Measurements from ENCODE around the gene CPNE4. TPM values are rescaled to one million over a fixed set of nuclear protein-coding genes. Genes with fewer than 3 reads are reported as not detected.

CPNE4 gene
- total RNA-seq, 4 donors from 2014 or later, result not detected

DNA sequence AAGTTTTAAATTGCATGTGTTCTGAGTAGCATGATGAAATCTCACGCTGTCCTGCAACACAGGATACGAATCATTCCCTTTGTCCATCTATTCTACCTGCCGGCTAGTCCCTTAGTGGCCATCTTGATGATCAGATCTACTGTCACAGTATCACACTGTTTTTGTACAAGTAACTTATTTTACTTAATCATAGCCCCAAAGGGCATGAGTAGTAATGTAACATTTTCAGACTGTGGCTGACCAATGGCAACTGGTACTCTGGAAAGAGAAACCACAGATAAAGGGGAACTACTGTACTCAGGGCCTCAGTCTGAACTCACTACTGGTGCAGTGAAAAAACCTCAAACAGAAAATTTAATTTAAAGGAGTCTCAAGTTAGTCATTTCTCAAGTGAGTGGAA, 404.7 kb downstream of the CPNE4 start:
- Histone ChIP-seq H3K36me3 (no peaks in the 10 kb centered on the region), H3K4me1 (no peaks in the 10 kb centered on the region), H3K4me3 (no peak overlapping the region), H3K27ac (no peak overlapping the region), H3K9me3 (no peaks in the 10 kb centered on the region), H3K27me3 (no peaks in the 10 kb centered on the region)
- TF ChIP-seq POLR2A (IDR thresholded peaks at IDR 0.05) (no peak), CTCF (IDR thresholded peaks at IDR 0.05 in 4 of 5, conservative IDR thresholded peaks at IDR 0.05 in 1 of 5) (no peak)
- ATAC-seq (no peak), DNase-seq (no peak)
- intact Hi-C loops (cut with DNase I; ENCODE audit: low total_unique reads) (no loop called here), in situ Hi-C loops (cut with MboI; ENCODE audit: low sequenced_read_pairs in 4 of 4) (no loop called here)

DNA sequence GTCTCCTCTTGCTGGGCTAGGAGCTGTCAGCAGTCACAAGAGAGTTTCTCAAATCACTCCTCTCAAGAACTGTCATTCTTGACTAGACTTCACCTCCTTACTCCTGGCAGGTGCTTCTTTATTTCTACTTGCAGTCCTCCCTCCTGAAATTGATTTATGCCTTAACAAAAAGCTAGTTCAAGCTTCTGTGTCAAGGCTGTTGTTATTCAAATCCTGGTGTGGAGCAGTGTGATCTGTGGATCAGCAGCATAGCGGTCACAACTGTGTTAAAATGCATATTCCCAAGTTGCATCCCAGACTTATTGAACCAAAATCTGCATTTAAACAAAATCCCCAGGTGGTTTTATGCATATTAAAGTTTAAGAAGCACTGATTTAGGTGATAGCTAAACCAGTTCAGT, 411.4 kb downstream of the CPNE4 start:
- H3K9me3 ChIP-seq, result no peaks in the 10 kb centered on the region
- TF ChIP-seq POLR2A (IDR thresholded peaks at IDR 0.05) (no peak), CTCF (IDR thresholded peaks at IDR 0.05 in 4 of 5, conservative IDR thresholded peaks at IDR 0.05 in 1 of 5) (no peak)
- H3K27ac ChIP-seq, result no peak overlapping the region
- intact Hi-C loops (cut with DNase I; ENCODE audit: low total_unique reads), result no loop called here
- no peak for DNase-seq
- H3K36me3 ChIP-seq, result no peaks in the 10 kb centered on the region
- no peak overlapping the region for H3K4me3 ChIP-seq
- in situ Hi-C loops (cut with MboI; ENCODE audit: low sequenced_read_pairs in 4 of 4), result no loop called here
- H3K4me1 ChIP-seq, result no peaks in the 10 kb centered on the region
- ATAC-seq, result no peak
- no peaks in the 10 kb centered on the region for H3K27me3 ChIP-seq

GRCh38 chr3:131622726-131623125, 412.1 kb downstream of the CPNE4 start:
- H3K4me3 ChIP-seq, result no peak overlapping the region
- no peaks in the 10 kb centered on the region for H3K36me3 ChIP-seq
- no peaks in the 10 kb centered on the region for H3K9me3 ChIP-seq
- H3K27me3 ChIP-seq, result no peaks in the 10 kb centered on the region
- no peak for DNase-seq
- no peaks in the 10 kb centered on the region for H3K4me1 ChIP-seq
- no peak overlapping the region for H3K27ac ChIP-seq
- TF ChIP-seq POLR2A (IDR thresholded peaks at IDR 0.05), result no peak
- ATAC-seq, result no peak
- in situ Hi-C loops (cut with MboI; ENCODE audit: low sequenced_read_pairs in 4 of 4), result no loop called here
- intact Hi-C loops (cut with DNase I; ENCODE audit: low total_unique reads), result no loop called here

- no peaks in the 10 kb centered on the region for H3K27me3 ChIP-seq
- intact Hi-C loops (cut with DNase I; ENCODE audit: low total_unique reads) (no loop called here), in situ Hi-C loops (cut with MboI; ENCODE audit: low sequenced_read_pairs in 4 of 4) (no loop called here)
- H3K36me3 ChIP-seq, result no peaks in the 10 kb centered on the region
- no peak overlapping the region for H3K27ac ChIP-seq
- ATAC-seq (no peak), DNase-seq (no peak)
- no peak overlapping the region for H3K4me3 ChIP-seq
- H3K4me1 ChIP-seq, result no peaks in the 10 kb centered on the region
- TF ChIP-seq CTCF (IDR thresholded peaks at IDR 0.05 in 4 of 5, conservative IDR thresholded peaks at IDR 0.05 in 1 of 5) (no peak), POLR2A (IDR thresholded peaks at IDR 0.05) (no peak)
- no peaks in the 10 kb centered on the region for H3K9me3 ChIP-seq
Observed at GRCh38 chr3:131620977-131621376, 413.8 kb downstream of the CPNE4 start.

DNA sequence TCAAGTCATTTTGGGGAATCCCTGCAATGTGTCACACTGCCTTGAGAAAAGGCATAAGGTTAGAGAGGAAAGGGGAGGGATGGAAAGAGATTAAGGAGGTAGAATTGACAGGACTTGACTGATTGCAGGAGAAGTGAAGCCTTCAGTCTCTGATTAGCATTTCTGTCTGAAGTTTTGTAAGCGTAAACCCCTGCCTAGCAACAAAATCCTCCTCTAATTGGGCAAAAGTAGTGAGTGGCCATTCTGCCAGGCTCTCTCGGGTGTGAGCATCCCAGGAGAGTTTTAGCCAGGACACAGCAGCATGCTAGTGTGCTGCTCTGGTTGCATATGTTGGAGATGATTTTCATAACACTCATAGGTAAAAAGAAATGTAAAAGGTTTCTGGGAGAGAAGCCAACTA, 415.0 kb downstream of the CPNE4 start:
- intact Hi-C loops (cut with DNase I; ENCODE audit: low total_unique reads), result no loop called here
- TF ChIP-seq CTCF (IDR thresholded peaks at IDR 0.05 in 4 of 5, conservative IDR thresholded peaks at IDR 0.05 in 1 of 5) (no peak), POLR2A (IDR thresholded peaks at IDR 0.05) (no peak)
- H3K9me3 ChIP-seq, result no peaks in the 10 kb centered on the region
- H3K4me3 ChIP-seq, result no peak overlapping the region
- H3K27me3 ChIP-seq, result no peaks in the 10 kb centered on the region
- H3K36me3 ChIP-seq, result no peaks in the 10 kb centered on the region
- DNase-seq, result no peak
- H3K27ac ChIP-seq, result no peak overlapping the region
- in situ Hi-C loops (cut with MboI; ENCODE audit: low sequenced_read_pairs in 4 of 4), result no loop called here
- ATAC-seq, result no peak
- no peaks in the 10 kb centered on the region for H3K4me1 ChIP-seq
